ENCODE data around the gene FGFR2. TPM values are rescaled to one million over a fixed set of nuclear protein-coding genes. Genes with fewer than 3 reads are reported as not detected.
A peak's percentile ranks its signal among the peaks of the same experiment; 100 is the strongest.

The FGFR2 gene
- total RNA-seq, 2 experiments from 2014 or later: not detected

DNA sequence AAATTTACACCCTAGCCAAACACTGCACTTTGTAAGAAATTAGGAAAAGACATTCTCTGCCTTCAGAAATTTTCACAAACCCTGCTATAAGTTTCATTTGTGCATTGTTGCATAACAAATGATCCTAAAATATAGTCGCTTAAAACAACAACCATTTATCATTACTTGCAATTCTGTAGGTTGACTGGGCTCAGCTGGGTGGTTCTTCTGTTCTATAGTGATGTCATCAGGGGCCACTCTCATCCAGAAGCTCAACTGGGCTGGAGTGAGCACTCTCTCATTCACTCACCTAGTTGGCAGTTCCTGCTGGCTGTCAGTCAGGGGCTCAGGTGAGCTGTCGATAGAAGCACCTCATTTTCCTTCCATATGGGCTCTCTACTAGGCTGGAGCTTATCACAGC, 20.7 kb upstream of the FGFR2 start:
- CTCF ChIA-PET: no interaction called here
- peaks cover 7% of the 10 kb centered on the region for H3K9me3 Mint-ChIP-seq
- H3K4me1 Mint-ChIP-seq (ENCODE audit: low read depth): no peaks in the 10 kb centered on the region
- H3K4me3 Mint-ChIP-seq: no peak overlapping the region
- H3K36me3 Mint-ChIP-seq (ENCODE audit: low read depth): no peaks in the 10 kb centered on the region
- intact Hi-C loops (cut with micrococcal nuclease): no loop called here
- no peak overlapping the region for H3K27ac Mint-ChIP-seq
- no peak for DNase-seq
- peaks cover 16% of the 10 kb centered on the region for H3K27me3 Mint-ChIP-seq (ENCODE audit: low read depth)

- Mint-ChIP-seq H3K9me3 (peaks cover 7% of the 10 kb centered on the region), H3K4me1 (ENCODE audit: low read depth) (no peaks in the 10 kb centered on the region)
- CTCF ChIA-PET: no interaction called here
Observed at GRCh38 chr10:121617176-121617575, 18.9 kb upstream of the FGFR2 start.

DNA sequence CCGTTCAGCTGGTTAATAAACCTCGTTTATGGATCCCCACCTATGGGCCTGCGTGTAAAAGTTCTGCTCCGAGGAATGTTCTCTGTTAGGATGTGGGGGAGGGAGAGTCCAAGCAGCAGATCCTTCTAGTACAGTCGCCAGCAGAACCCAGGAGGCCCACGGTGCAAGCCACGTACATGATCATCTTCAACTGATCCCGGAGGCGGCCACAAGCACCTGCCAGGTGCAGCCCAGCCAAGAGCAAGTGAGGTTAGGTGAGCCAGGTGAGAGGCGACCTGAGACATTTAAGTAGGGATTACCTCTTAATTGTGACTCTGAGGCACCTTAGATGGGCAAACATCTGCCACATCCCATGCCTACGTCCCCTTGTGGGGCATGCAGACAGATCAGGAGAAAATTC, 18.0 kb upstream of the FGFR2 start:
- intact Hi-C loops (cut with micrococcal nuclease): no loop called here
- CTCF ChIA-PET: no interaction called here
- Mint-ChIP-seq H3K4me3 (no peak overlapping the region), H3K27me3 (ENCODE audit: low read depth) (peaks cover 19% of the 10 kb centered on the region), H3K27ac (no peak overlapping the region), H3K36me3 (ENCODE audit: low read depth) (no peaks in the 10 kb centered on the region), H3K9me3 (peaks cover 7% of the 10 kb centered on the region), H3K4me1 (ENCODE audit: low read depth) (no peaks in the 10 kb centered on the region)
- DNase-seq: no peak

More at GRCh38 chr10:121617176-121617575, 18.9 kb upstream of the FGFR2 start:
- intact Hi-C loops (cut with micrococcal nuclease): no loop called here
- Mint-ChIP-seq H3K27ac (no peak overlapping the region), H3K27me3 (ENCODE audit: low read depth) (peaks cover 17% of the 10 kb centered on the region), H3K4me3 (no peak overlapping the region), H3K36me3 (ENCODE audit: low read depth) (no peaks in the 10 kb centered on the region)
- no peak for DNase-seq

DNA sequence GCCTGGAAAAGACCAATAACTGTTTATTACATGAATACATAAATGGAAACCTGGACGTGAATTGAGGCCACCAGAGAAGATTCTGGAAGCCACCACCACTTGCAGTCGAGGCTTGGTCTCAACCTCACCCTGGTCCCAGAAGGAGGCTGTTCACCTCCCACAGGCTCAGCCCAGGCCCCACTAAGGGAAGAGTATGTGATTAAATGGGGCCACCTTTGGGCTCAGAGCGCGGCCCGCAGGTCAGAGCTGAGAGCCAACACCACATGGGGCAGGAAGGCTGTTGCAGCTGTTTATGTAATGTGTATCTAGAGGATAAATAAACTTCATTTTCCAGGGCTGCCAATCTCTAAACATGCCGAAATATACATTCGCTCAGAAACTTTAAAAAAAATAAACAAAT, 17.6 kb upstream of the FGFR2 start:
- Mint-ChIP-seq H3K36me3 (ENCODE audit: low read depth) (no peaks in the 10 kb centered on the region), H3K9me3 (peaks cover 7% of the 10 kb centered on the region), H3K4me1 (ENCODE audit: low read depth) (no peaks in the 10 kb centered on the region), H3K27ac (no peak overlapping the region), H3K4me3 (no peak overlapping the region), H3K27me3 (ENCODE audit: low read depth) (peaks cover 20% of the 10 kb centered on the region)
- DNase-seq: no peak
- CTCF ChIA-PET: no interaction called here
- intact Hi-C loops (cut with micrococcal nuclease): no loop called here

DNA sequence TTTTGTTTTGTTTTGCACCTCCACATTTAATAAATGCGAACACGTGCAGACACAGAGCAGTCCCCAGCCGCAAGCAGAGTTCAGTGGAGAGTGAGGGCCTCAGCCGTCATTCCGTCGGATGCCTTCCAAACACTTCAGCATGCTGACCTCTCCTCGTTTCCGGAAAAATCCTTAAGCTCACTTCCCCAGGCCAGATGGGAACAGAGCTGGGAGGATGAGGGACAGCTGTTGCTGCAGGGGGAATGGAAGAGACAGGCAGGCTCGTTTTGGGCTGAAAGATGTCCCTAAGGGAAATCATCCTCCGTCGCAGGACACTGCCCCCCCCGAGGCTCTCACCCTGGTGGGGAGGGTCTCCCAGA, 17.2 kb upstream of the FGFR2 start:
- H3K27me3 Mint-ChIP-seq (ENCODE audit: low read depth): peaks cover 18% of the 10 kb centered on the region
- H3K27ac Mint-ChIP-seq: no peak overlapping the region
- CTCF ChIA-PET: no interaction called here
- no peaks in the 10 kb centered on the region for H3K36me3 Mint-ChIP-seq (ENCODE audit: low read depth)
- no peaks in the 10 kb centered on the region for H3K4me1 Mint-ChIP-seq (ENCODE audit: low read depth)
- DNase-seq: no peak
- intact Hi-C loops (cut with micrococcal nuclease): no loop called here
- peaks cover 7% of the 10 kb centered on the region for H3K9me3 Mint-ChIP-seq
- H3K4me3 Mint-ChIP-seq: no peak overlapping the region

DNA sequence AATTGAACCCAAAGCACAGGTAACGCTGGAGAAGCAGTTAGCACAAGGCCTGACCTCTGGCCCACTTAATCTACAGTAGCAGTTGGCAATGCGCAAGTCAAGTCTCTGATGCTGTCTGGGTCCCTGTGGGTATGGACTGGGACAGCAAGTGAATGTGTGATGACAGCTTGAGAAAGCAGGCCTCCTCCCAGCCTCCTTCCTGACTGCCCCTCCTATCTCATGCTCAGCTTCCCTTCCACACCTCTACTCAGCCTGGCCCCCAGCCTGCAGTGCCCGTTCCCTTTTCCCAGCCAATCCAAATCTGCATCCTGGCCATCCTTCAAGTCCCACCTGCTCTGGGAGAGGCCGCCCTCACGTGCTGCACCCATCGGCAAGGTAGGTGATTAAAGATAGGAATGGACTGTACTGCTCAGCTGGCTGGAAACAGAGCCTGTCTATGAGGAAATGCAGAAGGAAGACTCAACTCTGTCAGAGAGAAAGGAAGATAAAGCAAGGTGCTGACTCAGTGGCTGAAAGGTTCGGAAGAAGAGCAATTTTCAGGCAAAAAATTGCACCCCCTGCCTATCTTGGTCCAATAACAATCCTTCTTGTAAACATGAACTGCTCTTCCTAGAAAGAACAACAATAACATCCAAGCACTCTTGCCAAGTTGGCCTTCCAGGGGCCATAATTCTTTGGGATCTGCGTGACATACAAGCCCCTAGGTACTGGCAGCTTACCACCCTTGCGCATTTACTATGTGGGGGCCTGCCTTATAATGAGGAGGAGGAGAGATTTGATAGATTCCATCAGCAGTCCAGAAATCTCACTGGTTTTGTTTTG, 16.6 kb upstream of the FGFR2 start:
- CTCF ChIA-PET: no interaction called here
- intact Hi-C loops (cut with micrococcal nuclease): no loop called here
- Mint-ChIP-seq H3K27me3 (ENCODE audit: low read depth) (peaks cover 21% of the 10 kb centered on the region), H3K4me3 (no peak overlapping the region), H3K27ac (no peak overlapping the region), H3K36me3 (ENCODE audit: low read depth) (no peaks in the 10 kb centered on the region), H3K9me3 (peaks cover 7% of the 10 kb centered on the region), H3K4me1 (ENCODE audit: low read depth) (no peaks in the 10 kb centered on the region)
- no peak for DNase-seq

DNA sequence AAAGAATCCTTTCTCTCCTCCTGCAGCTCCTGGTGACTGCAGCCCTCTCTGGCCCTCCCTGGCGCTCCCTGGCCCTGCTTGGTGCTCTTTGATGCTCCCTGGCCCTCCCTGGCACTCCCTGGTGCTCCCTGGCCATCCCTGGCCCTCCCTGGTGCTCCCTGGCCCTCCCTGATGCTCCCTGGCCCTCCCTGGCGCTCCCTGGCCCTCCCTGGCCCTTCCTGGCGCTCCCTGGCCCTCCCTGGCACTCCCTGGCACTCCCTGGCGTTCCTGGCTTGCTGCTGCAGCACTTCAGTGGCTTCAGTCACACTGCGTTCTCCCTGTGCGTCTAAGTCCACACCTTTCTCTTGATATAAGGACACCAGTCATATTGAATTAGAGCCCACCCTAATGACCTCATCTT, 15.2 kb upstream of the FGFR2 start:
- H3K27ac Mint-ChIP-seq: no peak overlapping the region
- H3K36me3 Mint-ChIP-seq (ENCODE audit: low read depth): no peaks in the 10 kb centered on the region
- no peaks in the 10 kb centered on the region for H3K4me1 Mint-ChIP-seq (ENCODE audit: low read depth)
- CTCF ChIA-PET: no interaction called here
- intact Hi-C loops (cut with micrococcal nuclease): no loop called here
- no peak overlapping the region for H3K4me3 Mint-ChIP-seq
- no peak for DNase-seq
- peaks cover 1% of the 10 kb centered on the region for H3K9me3 Mint-ChIP-seq
- H3K27me3 Mint-ChIP-seq (ENCODE audit: low read depth): peaks cover 24% of the 10 kb centered on the region

DNA sequence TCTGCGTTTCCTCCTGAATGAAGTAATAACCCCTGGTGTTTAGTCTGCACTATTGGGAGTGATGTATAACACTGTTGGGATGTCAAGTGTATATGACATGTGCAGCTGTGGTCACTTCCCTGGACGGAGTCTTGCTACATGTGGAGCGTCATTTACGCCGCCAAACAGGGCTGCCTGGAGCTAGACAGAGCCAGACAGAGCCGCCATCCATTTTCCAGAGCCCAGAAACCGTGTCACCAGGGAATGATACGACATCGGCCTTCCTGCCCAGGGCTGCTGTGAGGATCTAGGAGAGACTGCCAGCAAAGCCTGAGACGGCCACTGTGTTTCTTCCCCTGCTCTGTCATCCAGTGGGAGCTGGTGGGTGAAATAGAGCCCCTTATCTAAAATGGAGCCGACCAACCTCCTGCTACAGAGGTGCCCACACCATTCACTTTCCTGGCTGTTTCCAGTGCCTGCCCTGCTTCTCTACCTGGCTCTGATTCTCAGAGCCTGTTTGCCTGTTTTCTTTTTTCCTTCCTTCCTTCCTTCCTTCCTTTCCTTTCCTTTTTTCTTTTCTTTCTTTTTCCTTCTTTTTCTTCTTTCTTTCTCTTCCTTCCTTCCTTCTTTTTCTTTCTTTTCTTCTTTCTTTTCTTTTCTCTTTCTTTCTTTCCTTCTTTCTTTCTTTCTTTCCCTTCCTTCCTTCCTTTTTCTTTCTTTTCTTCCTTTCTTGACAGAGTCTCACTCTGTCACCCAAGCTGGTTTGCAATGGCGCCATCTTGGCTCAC, 13.3 kb upstream of the FGFR2 start:
- Mint-ChIP-seq H3K4me3 (no peak overlapping the region), H3K4me1 (ENCODE audit: low read depth) (no peaks in the 10 kb centered on the region), H3K27ac (no peak overlapping the region), H3K36me3 (ENCODE audit: low read depth) (no peaks in the 10 kb centered on the region), H3K9me3 (no peaks in the 10 kb centered on the region), H3K27me3 (ENCODE audit: low read depth) (peaks cover 30% of the 10 kb centered on the region)
- no peak for DNase-seq
- CTCF ChIA-PET: no interaction called here
- intact Hi-C loops (cut with micrococcal nuclease): no loop called here

DNA sequence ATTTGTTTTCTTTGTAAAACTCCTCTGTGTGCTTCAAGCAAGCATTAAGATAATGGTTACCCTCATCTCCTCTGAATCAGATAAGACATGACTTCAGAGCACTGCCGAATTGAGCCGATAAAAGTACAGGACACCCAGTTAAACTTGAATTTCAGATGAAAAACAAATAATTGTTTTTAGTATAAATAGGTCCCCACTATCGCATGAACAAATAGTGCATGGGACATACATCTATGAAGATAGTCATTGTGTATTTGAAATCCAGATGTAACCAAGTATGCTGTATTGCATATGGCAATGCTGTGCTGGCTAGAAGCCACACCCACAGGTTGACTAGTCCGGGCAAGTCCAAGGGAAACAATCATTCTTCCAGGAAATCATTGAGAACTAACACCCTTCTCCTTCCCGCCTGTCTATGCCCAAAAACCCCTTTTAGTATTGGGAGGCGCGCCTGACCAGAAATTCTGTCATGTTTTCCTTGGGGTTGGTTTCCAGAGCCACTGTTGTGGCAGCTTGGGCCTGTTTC, 12.6 kb upstream of the FGFR2 start:
- H3K4me3 Mint-ChIP-seq: no peak overlapping the region
- intact Hi-C loops (cut with micrococcal nuclease): no loop called here
- H3K9me3 Mint-ChIP-seq: no peaks in the 10 kb centered on the region
- no peaks in the 10 kb centered on the region for H3K4me1 Mint-ChIP-seq (ENCODE audit: low read depth)
- no peaks in the 10 kb centered on the region for H3K36me3 Mint-ChIP-seq (ENCODE audit: low read depth)
- H3K27me3 Mint-ChIP-seq (ENCODE audit: low read depth): peaks cover 29% of the 10 kb centered on the region
- no peak for DNase-seq
- CTCF ChIA-PET: interaction anchor here (0.6 kb wide), 1 partner anchor 11 kb away, joined by 3 read pairs; no protein-coding TSS in a partner anchor
- H3K27ac Mint-ChIP-seq: no peak overlapping the region

DNA sequence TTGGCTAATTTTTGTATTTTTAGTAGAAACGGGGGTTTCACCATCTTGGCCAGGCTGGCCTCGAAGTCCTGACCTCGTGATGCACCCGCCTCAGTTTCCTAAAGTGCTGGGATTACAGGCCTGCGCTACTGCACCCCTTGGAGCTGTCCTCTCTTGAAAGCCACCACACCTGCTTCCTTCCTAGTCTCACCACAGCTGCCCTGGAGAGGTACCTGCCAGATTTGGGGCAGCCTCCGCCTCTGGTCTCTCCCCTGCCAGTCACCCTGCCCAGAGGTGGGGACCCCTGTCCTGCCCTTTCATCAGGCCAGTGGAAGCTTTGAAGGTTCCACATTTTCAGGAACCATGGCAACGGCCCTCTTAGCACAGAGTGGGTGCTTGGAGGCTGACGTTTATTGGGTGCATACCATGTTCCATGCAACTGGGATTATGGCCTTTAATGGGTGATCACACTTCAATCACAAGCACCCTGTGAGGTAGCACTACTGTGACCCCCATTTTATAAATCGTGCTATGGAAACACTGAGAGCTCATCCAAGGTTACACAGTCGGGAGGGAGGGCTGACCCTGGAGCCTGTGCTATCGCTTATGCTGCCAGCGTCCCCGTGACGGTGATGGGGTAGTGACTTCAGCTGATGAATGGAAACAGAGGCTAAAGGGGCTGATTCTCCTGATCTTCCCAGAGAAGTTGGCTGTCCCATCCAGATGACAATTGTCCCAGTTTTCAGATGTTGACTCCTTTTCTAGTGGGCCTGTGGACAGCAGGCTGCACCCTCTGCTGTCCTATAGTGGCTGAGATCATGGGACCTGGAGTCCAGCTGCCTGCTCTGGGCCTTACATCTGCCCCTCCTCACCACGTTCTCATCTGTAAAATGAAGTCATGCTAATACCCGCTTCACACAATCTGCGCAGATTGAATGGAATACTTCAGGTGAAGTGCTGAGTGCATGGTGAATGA, 11.5 kb upstream of the FGFR2 start:
- no peaks in the 10 kb centered on the region for H3K36me3 Mint-ChIP-seq (ENCODE audit: low read depth)
- peaks cover 26% of the 10 kb centered on the region for H3K27me3 Mint-ChIP-seq (ENCODE audit: low read depth)
- CTCF ChIA-PET: interaction anchor here (0.5 kb wide), 1 partner anchor 55 kb away, joined by 4 read pairs; no protein-coding TSS in a partner anchor
- H3K27ac Mint-ChIP-seq: no peak overlapping the region
- H3K4me1 Mint-ChIP-seq (ENCODE audit: low read depth): no peaks in the 10 kb centered on the region
- no peaks in the 10 kb centered on the region for H3K9me3 Mint-ChIP-seq
- intact Hi-C loops (cut with micrococcal nuclease): no loop called here
- H3K4me3 Mint-ChIP-seq: no peak overlapping the region
- no peak for DNase-seq

GRCh38 chr10:121608469-121609190, 10.4 kb upstream of the FGFR2 start:
- Mint-ChIP-seq H3K4me1 (ENCODE audit: low read depth) (no peaks in the 10 kb centered on the region), H3K27ac (no peak overlapping the region), H3K27me3 (ENCODE audit: low read depth) (peaks cover 26% of the 10 kb centered on the region), H3K4me3 (no peak overlapping the region), H3K36me3 (ENCODE audit: low read depth) (no peaks in the 10 kb centered on the region), H3K9me3 (no peaks in the 10 kb centered on the region)
- peak; percentile 38 for DNase-seq
- intact Hi-C loops (cut with micrococcal nuclease): loop anchor here (1.0 kb wide), 1 partner anchor 659 kb away; no protein-coding TSS in a partner anchor
- CTCF ChIA-PET: interaction anchor here (0.7 kb wide), 1 partner anchor 1344 kb away, joined by 4 read pairs; no protein-coding TSS in a partner anchor
